ENCODE data around the gene SEC63.
A peak's percentile ranks its signal among the peaks of the same experiment; 100 is the strongest.

The SEC63 gene

DNA sequence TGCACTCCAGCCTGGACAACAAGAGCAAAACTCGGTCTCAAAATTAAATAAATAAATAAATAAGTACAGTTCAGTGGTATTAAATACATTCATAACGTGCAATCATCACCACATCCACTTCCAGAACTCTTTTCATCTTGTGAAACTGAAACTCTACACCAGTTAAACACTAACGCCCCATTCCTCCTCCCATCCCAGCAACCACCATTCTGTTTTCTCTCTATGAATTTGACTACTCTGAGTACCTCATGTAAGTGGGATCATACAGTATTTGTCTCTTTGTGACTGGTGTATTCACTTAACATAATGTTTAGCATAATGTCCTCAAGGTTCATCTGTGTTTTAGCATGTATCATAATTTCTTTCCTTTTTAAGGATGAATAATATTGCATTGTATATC, 104.8 kb downstream of the SEC63 start:
- no peak for DNase-seq

DNA sequence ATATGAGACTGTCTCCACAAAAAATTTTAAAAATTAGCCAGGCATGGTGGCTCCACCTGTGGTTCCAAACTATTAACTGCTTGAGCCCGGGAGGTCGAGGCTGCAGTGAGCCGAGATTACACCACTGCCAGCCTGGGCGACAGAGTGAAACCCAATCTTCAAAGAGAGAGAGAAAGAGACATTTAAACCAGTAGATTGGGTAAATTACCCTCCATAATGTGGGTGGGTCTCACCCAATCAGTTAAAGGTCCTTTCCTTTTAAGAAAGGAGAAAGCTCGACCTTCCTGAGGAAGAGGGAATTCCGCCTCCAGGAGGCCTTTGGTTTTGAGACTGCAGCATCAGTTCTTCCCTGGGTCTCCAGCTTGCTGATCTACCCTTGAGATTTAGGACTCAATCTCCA, 108.7 kb downstream of the SEC63 start:
- DNase-seq, result no peak

GRCh38 chr6:107847844-107848802, 109.9 kb downstream of the SEC63 start:
- peak; percentile 88 for DNase-seq

DNA sequence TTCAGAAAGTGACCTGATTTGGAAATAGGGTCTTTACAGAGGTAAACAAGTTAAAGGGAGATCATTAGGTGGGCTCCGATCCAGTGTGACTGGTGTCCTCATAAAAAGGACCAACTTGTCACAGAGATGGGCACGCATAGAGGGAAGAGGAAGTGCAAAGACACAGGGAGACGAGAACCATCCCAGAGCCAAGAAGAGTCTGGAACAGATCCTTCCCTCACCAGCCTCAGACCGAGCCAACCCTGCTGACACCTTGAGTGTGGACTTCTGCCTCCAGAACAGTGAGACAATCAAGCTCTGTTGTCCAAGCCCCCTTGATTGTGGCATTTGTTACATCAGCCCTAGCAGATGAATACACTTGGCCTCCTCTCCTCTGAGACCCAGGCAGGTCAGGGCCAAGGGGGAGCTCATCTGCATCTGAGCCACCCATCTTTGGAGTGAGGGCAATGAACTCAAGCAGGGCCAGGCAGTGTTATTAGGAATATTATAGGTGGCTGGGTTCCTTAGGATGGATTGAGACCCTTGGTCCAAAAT, 111.7 kb downstream of the SEC63 start:
- DNase-seq, result no peak

GRCh38 chr6:107845777-107846176, 112.2 kb downstream of the SEC63 start:
- no peak for DNase-seq

- DNase-seq, result peak; percentile 32
These were observed 114.6 kb downstream of the SEC63 start for GRCh38 chr6:107843400-107843799.

DNA sequence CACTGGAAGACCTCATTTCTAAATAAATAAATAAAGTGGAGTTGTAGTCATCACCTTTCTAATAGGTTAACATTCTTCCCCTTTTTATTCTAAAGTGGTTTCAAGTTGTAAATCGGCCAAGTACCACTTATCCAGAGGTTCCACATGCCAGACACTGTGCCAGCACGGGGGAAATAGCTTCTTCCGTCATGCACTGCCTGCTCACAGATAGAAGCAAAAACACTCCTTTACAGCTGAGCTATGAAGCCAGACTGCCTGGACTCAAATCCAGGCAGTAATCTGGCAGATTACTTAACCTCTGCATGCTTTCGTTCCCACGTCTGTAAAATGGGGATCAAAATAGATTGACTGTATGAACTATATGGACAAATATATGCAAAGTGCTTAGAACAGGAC, 116.7 kb downstream of the SEC63 start:
- no peak for DNase-seq

DNA sequence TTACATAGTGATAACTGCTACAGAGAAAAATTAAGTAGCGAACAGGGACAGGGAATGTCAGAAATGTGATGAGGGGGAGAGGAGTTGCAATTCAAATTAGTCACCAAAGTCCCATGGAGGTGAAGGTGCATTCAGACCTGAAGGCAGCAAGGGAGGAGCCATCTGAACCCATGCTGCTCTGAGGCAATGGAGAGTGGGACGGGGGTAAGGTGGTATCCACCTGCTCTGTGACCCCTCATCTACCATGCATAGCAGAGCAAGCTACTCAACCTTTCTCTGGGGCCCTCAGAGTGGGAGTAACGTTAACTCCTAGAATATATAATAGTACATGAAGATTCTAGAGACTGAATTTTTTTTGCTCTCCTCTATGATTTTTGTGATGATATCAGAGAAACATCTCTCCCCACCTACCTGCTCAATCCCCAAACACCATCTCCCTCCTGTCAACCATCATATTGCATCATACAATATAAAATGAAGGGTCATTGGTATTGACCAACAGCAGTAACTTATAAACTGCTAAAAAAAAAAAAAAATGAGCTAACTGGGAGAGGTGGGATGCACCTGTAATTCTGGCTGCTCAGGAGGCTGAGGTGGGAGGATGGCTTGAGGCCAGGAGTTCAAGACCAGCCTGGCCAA, 117.3 kb downstream of the SEC63 start:
- no peak for DNase-seq

GRCh38 chr6:107833136-107833535, 124.9 kb downstream of the SEC63 start:
- DNase-seq, result no peak

DNA sequence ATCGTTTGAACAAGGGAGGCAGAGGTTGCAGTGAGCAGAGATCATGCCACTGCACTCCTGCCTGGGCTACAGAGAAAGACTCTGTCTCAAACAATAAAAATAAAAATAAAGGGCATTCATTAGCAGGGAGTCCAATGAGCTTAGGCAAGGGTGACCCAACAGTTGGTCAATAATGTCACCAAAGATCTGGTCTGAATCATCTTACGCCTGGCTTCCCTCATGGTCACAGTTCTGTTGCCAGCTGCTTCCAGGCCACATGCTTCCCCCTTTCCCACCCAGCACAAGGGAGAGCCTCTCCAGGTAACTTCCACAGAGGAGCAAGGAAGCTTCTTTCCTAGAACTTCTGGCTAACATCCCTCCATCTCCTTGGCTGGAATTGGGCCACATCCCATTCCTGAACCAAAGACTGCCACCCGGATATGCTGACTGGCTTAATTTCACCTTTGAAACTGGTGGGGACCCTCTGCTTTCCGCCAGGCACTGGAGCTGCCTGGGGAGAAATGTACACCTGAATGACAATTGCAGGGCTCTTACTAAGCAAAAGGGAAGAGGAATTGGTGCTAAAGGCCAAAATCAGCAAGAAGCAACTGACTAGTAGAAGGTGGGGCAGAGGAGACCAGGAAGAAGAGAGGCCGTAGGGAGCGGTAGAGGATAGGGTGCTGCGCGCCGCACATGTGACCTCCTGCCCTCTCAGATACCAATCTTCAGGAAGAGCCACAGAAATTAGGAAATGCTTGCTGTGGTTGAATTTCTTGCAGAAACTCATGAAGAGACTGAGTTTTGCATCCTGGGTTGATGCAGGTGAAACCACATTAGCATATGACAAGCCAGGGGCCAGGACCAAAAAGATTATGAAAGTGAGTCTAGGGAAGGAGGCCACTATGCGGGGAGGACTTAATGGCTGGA, 125.6 kb downstream of the SEC63 start:
- no peak for DNase-seq

GRCh38 chr6:107830060-107830459, 127.9 kb downstream of the SEC63 start:
- DNase-seq, result no peak

- peak; percentile 30 for DNase-seq
These were observed 130.5 kb downstream of the SEC63 start for GRCh38 chr6:107827541-107827940.

DNA sequence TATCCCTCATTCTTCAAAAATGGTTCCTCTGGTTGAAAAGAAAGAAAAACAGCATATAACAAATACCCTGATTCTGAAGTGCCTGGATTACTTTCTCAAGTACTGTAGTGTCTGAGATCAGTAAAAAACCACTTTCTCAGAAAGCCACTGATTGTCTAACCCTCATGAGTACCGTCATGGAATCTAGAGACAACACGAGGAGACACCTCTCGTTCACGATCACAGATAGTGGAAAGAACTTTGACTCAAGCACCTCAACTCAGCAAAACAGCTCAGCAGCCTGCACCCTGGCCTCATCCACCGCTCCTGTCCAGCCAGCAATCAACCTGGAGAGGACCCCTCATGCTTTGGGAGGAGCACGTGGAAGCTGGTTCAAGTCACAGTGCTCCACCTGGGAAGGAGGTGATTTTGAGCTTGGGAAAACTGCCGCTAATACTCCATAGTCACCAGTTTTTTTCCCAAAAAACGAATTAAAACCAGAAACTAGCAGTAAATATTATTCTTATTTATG, 134.9 kb downstream of the SEC63 start:
- DNase-seq, result peak; percentile 67

GRCh38 chr6:107822176-107823046, 135.6 kb downstream of the SEC63 start:
- peak; percentile 61 for DNase-seq

DNA sequence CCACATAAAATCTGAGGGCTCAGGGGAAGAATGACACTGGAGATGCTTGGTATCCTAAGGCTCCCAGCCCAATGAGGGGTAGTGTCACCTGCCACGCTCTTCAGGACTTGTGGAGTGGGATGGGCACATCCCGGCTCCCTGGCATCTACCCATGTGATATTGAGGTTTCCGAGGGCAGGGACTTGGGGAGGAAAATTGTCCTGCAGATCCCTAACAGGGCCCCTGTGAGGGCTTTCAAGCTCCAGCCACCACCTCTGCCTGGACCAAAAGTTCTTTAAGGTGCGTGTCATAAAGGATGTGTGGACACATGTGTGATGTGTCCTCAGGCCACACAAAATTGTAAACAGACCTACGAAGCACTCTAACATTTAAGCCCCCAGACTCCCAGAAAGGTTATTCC, 136.4 kb downstream of the SEC63 start:
- DNase-seq, result no peak

- DNase-seq, result peak; percentile 50
These were observed 137.4 kb downstream of the SEC63 start for GRCh38 chr6:107820338-107821261.

DNA sequence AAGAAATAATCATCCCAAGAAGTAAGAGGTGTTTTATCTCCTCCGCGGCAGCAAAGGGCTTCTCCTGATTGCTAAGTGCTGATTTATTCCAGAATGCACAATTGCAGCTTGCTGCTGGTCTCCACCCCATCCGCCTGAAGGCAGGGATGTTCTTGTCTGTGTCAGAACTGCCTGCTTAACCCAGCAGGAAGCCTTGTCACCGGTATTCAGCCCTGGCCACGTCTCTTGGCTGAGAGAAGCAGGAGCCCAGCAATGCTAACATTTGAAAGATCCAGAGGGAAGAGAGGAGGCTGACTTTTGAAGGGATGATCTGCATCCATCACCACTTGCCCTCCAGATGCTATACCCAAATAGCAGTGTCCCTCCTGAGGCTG, 138.1 kb downstream of the SEC63 start:
- DNase-seq, result peak; percentile 49

DNA sequence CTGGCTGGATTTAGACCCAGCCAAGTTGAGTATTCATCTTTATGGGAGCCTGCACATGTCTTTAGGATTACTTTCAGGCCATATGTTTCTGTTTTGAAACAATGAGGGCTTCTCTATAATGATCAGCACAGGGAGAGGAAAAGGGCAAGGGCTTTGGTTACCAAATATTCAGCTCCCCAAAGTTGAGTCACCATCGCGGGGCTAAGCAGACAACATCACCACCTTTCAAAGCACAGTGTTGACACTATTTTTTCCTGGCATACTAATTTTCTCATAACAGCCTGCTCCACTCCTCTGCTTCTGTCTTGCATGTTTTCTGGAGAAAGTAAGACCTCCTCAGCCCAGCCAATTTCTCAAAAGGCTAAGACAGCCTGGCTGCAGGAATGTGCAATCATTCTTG, 138.8 kb downstream of the SEC63 start:
- DNase-seq, result peak; percentile 46

DNA sequence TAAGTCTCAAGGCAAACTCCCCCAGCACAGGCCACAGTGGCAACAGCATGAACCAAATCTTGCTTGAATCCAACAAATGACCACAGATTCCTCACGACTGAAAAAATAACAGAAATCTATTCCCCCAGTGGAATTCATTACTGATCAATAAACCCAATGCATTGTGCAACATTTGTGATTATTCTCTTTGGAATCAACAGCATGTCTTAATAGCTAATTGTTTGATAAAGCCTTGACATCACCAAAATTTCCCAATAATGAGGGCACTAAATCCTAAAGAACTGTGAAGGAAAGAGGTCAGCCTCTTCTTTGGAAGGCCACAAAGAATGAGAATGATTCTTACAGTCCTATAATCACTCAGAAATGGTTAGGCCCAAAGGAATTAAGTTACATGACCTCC, 139.7 kb downstream of the SEC63 start:
- DNase-seq, result no peak

GRCh38 chr6:107817784-107818183, 140.2 kb downstream of the SEC63 start:
- no peak for DNase-seq
